ENCODE results near the gene CNGA2. TPM values are rescaled to one million over a fixed set of nuclear protein-coding genes. Genes with fewer than 3 reads are reported as not detected.

CNGA2 gene
- total and polyA plus RNA-seq, 2 of the 4 experiments (the other 2 are of a cell fraction): not detected

DNA sequence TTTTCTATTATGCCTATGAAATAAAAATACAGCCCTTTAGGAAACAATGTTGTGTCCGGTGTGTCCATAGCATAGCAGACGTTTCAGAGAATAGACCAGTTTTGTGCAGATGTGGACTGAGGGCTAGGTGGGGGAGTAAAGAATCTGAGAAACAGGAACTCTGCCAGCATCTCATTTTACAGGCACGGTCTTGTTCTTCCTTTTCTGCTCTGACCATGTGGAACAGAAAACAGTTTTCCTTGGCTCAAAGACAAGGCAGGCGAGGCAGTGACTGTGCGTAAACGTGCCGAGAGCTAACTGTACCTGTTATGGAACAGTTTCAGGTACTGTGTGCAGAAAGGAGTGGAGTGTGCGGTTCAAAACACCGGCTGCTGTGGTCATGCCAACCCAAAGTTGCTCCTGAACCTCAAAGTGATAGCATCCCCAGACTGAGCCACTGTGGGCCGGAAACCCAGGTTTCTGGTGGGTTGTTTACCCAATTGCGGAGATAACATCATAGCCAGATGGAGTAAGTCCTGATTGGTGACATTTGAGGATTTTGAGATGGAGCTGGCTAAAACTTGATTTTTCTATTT lies 20.2 kb downstream of the CNGA2 start:
- POLR2A ChIA-PET (ENCODE audit: unreplicated experiment): no interaction called here
- Histone ChIP-seq H4K20me1 (ENCODE audit: insufficient read depth, low read length) (no peaks in the 10 kb centered on the region), H3K23ac (ENCODE audit: low read depth, low read length) (no peak overlapping the region), H3K4me1 (ENCODE audit: control insufficient read depth, insufficient read depth, low read length) (no peaks in the 10 kb centered on the region), H3K36me3 (ENCODE audit: control insufficient read depth, insufficient read depth, low read length) (no peaks in the 10 kb centered on the region), H2AFZ (replicated peaks; ENCODE audit: low read length, poor library complexity) (no peak overlapping the region), H3K14ac (replicated peaks; ENCODE audit: low read depth, low read length) (no peak overlapping the region), H3K27me3 (ENCODE audit: control insufficient read depth, insufficient read depth, low read length) (no peaks in the 10 kb centered on the region), H3K4me2 (ENCODE audit: low read depth, low read length) (no peak overlapping the region), H2AK9ac (replicated peaks; ENCODE audit: low read depth, low read length, poor library complexity) (no peak overlapping the region), H3K27ac (ENCODE audit: insufficient read depth, low read length) (no peak overlapping the region), H2BK15ac (ENCODE audit: low read depth, low read length) (no peak overlapping the region), H3K56ac (ENCODE audit: extremely low read depth, insufficient read depth, low read length) (no peak overlapping the region), H3K4me3 (ENCODE audit: insufficient read depth, low read depth, low read length) (no peak overlapping the region), H3K79me1 (ENCODE audit: low read depth in 1 of 2, low read length in 2 of 2) (no peaks in the 10 kb centered on the region), H3K4ac (ENCODE audit: low read depth, low read length) (no peak overlapping the region), H3K9ac (ENCODE audit: low read depth, low read length) (no peak overlapping the region), H4K5ac (ENCODE audit: low read depth, low read length) (no peak overlapping the region), H4K91ac (ENCODE audit: insufficient read depth, low read depth, low read length) (no peak overlapping the region), H4K8ac (ENCODE audit: low read depth in 2 of 2, low read length in 2 of 2) (no peak overlapping the region), H2BK5ac (ENCODE audit: low read depth, low read length, poor library complexity, severe bottlenecking) (no peak overlapping the region), H2BK20ac (ENCODE audit: low read depth, low read length) (no peak overlapping the region), H2BK120ac (ENCODE audit: low read depth, low read length) (no peak overlapping the region), H3K9me3 (ENCODE audit: control insufficient read depth, insufficient read depth, low read length) (peaks cover 4% of the 10 kb centered on the region; the same call in 1 of the 2 replicates), H3K9me1 (ENCODE audit: insufficient read depth, low read length) (no peaks in the 10 kb centered on the region), H3K18ac (ENCODE audit: low read depth, low read length) (no peak overlapping the region), H2AK5ac (ENCODE audit: low read depth, low read length) (no peak overlapping the region)
- TF ChIP-seq POLR2A (IDR thresholded peaks at IDR 0.05; ENCODE audit: low read depth, low read length): no peak
- TF ChIP-seq CHD1 (IDR thresholded peaks at IDR 0.05; ENCODE audit: low read depth, low read length): no peak
- TF ChIP-seq SMC3 (IDR thresholded peaks at IDR 0.05; ENCODE audit: low read depth, low read length): no peak
- TF ChIP-seq, protein P1, sequence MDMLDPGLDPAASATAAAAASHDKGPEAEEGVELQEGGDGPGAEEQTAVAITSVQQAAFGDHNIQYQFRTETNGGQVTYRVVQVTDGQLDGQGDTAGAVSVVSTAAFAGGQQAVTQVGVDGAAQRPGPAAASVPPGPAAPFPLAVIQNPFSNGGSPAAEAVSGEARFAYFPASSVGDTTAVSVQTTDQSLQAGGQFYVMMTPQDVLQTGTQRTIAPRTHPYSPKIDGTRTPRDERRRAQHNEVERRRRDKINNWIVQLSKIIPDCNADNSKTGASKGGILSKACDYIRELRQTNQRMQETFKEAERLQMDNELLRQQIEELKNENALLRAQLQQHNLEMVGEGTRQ (IDR thresholded peaks at IDR 0.05; ENCODE audit: low read depth, low read length): no peak
- TF ChIP-seq, protein P2, sequence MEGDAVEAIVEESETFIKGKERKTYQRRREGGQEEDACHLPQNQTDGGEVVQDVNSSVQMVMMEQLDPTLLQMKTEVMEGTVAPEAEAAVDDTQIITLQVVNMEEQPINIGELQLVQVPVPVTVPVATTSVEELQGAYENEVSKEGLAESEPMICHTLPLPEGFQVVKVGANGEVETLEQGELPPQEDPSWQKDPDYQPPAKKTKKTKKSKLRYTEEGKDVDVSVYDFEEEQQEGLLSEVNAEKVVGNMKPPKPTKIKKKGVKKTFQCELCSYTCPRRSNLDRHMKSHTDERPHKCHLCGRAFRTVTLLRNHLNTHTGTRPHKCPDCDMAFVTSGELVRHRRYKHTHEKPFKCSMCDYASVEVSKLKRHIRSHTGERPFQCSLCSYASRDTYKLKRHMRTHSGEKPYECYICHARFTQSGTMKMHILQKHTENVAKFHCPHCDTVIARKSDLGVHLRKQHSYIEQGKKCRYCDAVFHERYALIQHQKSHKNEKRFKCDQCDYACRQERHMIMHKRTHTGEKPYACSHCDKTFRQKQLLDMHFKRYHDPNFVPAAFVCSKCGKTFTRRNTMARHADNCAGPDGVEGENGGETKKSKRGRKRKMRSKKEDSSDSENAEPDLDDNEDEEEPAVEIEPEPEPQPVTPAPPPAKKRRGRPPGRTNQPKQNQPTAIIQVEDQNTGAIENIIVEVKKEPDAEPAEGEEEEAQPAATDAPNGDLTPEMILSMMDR (conservative IDR thresholded peaks at IDR 0.05; ENCODE audit: low read depth, low read length): no peak
- TF ChIP-seq FOS (IDR thresholded peaks at IDR 0.05; ENCODE audit: low read depth, low read length): no peak
- no peak for TF ChIP-seq BHLHE40 (IDR thresholded peaks at IDR 0.05; ENCODE audit: low read depth, low read length)
- TF ChIP-seq MAFK (IDR thresholded peaks at IDR 0.05; ENCODE audit: low read depth, low read length): no peak
- TF ChIP-seq MXI1 (IDR thresholded peaks at IDR 0.05; ENCODE audit: borderline replicate concordance, low read depth, low read length): no peak
- no peak for TF ChIP-seq RCOR1 (IDR thresholded peaks at IDR 0.05; ENCODE audit: insufficient replicate concordance, low read length)
- no peak for TF ChIP-seq RAD21 (IDR thresholded peaks at IDR 0.05; ENCODE audit: low read length)
- TF ChIP-seq MAZ (IDR thresholded peaks at IDR 0.05; ENCODE audit: borderline replicate concordance, low read depth, low read length): no peak
- no peak for TF ChIP-seq RFX5 (IDR thresholded peaks at IDR 0.05; ENCODE audit: low read depth, low read length)
- no peak for TF ChIP-seq CEBPB (IDR thresholded peaks at IDR 0.05; ENCODE audit: low read depth, low read length)
- TF ChIP-seq, protein P3, sequence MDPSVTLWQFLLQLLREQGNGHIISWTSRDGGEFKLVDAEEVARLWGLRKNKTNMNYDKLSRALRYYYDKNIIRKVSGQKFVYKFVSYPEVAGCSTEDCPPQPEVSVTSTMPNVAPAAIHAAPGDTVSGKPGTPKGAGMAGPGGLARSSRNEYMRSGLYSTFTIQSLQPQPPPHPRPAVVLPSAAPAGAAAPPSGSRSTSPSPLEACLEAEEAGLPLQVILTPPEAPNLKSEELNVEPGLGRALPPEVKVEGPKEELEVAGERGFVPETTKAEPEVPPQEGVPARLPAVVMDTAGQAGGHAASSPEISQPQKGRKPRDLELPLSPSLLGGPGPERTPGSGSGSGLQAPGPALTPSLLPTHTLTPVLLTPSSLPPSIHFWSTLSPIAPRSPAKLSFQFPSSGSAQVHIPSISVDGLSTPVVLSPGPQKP (IDR thresholded peaks at IDR 0.05; ENCODE audit: borderline replicate concordance, low read depth, low read length): no peak
- TF ChIP-seq NFE2L2 (IDR thresholded peaks at IDR 0.05; ENCODE audit: low read depth, low read length): no peak
- BruUV-seq (replicated peaks): no TSS peak
- in situ Hi-C loops (cut with MboI; ENCODE audit: low sequenced_read_pairs): loop anchor here (25.0 kb wide), 1 partner anchor 883 kb away; the partner anchor contains the start of gene GABRQ
- DNase-seq (no peak), ATAC-seq (ENCODE audit: low read depth) (no peak)
- intact Hi-C loops (cut with micrococcal nuclease): loop anchor here (5.0 kb wide), 1 partner anchor 883 kb away; the partner anchor contains the start of gene GABRQ
- CTCF ChIA-PET: no interaction called here
- dilution Hi-C loops (cut with HindIII; ENCODE audit: low sequenced_read_pairs, unreplicated experiment): no loop called here
- WGBS, 2 experiments (ENCODE audit: extremely low coverage in 2 of 2, insufficient read length in 1 of 2): 58% methylated on average over 5 of the region's 11 CpGs; no CpG with 5 or more reads in 1 of the 2 experiments

All from IMR-90 (cell line).